Effector memory CD8-positive, alpha-beta T cell (primary cell): ENCODE measurements around the gene RPS16.

Experiments used
- ATAC-seq: fragments of 150-1000 bp; cut with Tn5 transposase; replicated peaks from 2 replicates; pipeline ENCODE4 v1.10.0; 2021; ENCODE audit warnings: mild to moderate bottlenecking, moderate library complexity
- DNase-seq, 3 experiments: peaks; one replicate each; pipeline ENCODE4 v3.0.0; 2021
- H3K27ac Mint-ChIP-seq, 2 donors: one replicate each; pipeline ENCODE4 v1.8.0; 2022; ENCODE audit warnings: mild to moderate bottlenecking in 2 of 2, mixed read lengths in 2 of 2, moderate library complexity in 2 of 2
- H3K27me3 Mint-ChIP-seq, 2 donors: one replicate each; pipeline ENCODE4 v1.8.0; 2022; ENCODE audit warnings: mixed read lengths in 2 of 2
- H3K36me3 Mint-ChIP-seq: one replicate; pipeline ENCODE4 v1.8.0; 2022; ENCODE audit warnings: mild to moderate bottlenecking, moderate library complexity, mixed read lengths; ENCODE audit not compliant: insufficient read depth
- H3K4me1 Mint-ChIP-seq, 2 donors: one replicate each; pipeline ENCODE4 v1.8.0; 2022; ENCODE audit warnings: low read depth in 2 of 2, mixed read lengths in 2 of 2
- H3K4me3 Mint-ChIP-seq, 2 donors: one replicate each; pipeline ENCODE4 v1.8.0; 2022; ENCODE audit warnings: mild to moderate bottlenecking in 2 of 2, mixed read lengths in 2 of 2, moderate library complexity in 2 of 2
- H3K9me3 Mint-ChIP-seq, 2 donors: one replicate each; pipeline ENCODE4 v1.8.0; 2022; ENCODE audit warnings: mixed read lengths in 2 of 2

Gene RPS16

GRCh38 chr19:39423258-39424086, 12.3 kb downstream of the RPS16 start:
- Mint-ChIP-seq H3K36me3 (peaks cover 38% of the 10 kb centered on the region), H3K27ac (peak overlapping the region; percentile 47 to 83), H3K4me1 (peaks cover 0 to 6% of the 10 kb centered on the region in 2 donors), H3K9me3 (no peaks in the 10 kb centered on the region), H3K27me3 (no peaks in the 10 kb centered on the region), H3K4me3 (no peak overlapping the region)
- ATAC-seq: no peak
- DNase-seq: no peak

DNA sequence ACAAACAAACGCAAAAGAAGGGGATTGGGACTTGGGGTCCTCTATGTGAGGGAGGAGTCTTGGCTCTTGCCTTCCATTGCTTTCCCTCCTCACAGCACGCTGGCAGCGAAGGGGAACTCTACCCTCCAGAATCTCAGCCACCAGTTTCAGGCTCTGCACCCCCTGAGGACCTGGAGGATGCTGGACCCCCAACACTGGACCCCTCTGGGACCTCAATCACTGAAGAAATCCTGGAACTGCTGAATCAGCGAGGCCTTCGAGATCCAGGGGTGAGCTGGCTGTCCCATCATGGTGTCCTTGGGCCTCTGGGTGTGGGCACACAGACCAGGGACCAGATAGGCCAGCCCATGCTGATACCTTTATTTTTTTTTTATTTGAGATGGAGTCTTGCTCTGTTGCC, 13.7 kb downstream of the RPS16 start:
- Mint-ChIP-seq H3K27me3 (no peaks in the 10 kb centered on the region), H3K4me1 (peaks cover 0 to 6% of the 10 kb centered on the region in 2 donors), H3K36me3 (peaks cover 41% of the 10 kb centered on the region), H3K27ac (no peak overlapping the region), H3K4me3 (no peak overlapping the region), H3K9me3 (no peaks in the 10 kb centered on the region)
- no peak for DNase-seq
- no peak for ATAC-seq

- no peaks in the 10 kb centered on the region for H3K9me3 Mint-ChIP-seq
- no peaks in the 10 kb centered on the region for H3K4me1 Mint-ChIP-seq
- no peak overlapping the region for H3K4me3 Mint-ChIP-seq
- peaks cover 43% of the 10 kb centered on the region for H3K36me3 Mint-ChIP-seq
- no peak overlapping the region for H3K27ac Mint-ChIP-seq
- DNase-seq (no peak), ATAC-seq (no peak)
- no peaks in the 10 kb centered on the region for H3K27me3 Mint-ChIP-seq
Measured at GRCh38 chr19:39420769-39421168, 15.0 kb downstream of the RPS16 start.

GRCh38 chr19:39419003-39419402, 16.7 kb downstream of the RPS16 start:
- Mint-ChIP-seq H3K9me3 (no peaks in the 10 kb centered on the region), H3K27ac (no peak overlapping the region), H3K36me3 (peaks cover 45% of the 10 kb centered on the region), H3K4me3 (no peak overlapping the region), H3K4me1 (peaks cover 8 to 12% of the 10 kb centered on the region in 2 donors), H3K27me3 (no peaks in the 10 kb centered on the region)
- ATAC-seq (no peak), DNase-seq (no peak)

- DNase-seq: no peak
- Mint-ChIP-seq H3K27ac (peak overlapping the region in 1 of 2 donors; percentile 79), H3K4me1 (peaks cover 12 to 19% of the 10 kb centered on the region in 2 donors), H3K9me3 (no peaks in the 10 kb centered on the region), H3K4me3 (no peak overlapping the region), H3K36me3 (peaks cover 56% of the 10 kb centered on the region), H3K27me3 (no peaks in the 10 kb centered on the region)
- ATAC-seq: no peak
Measured at GRCh38 chr19:39417463-39418181, 18.1 kb downstream of the RPS16 start.

- H3K4me1 Mint-ChIP-seq: peaks cover 19 to 27% of the 10 kb centered on the region in 2 donors
- peaks cover 60% of the 10 kb centered on the region for H3K36me3 Mint-ChIP-seq
- H3K4me3 Mint-ChIP-seq: no peak overlapping the region
- H3K27me3 Mint-ChIP-seq: peaks cover 0 to 6% of the 10 kb centered on the region in 2 donors
- ATAC-seq: no peak
- peaks cover 0 to 1% of the 10 kb centered on the region in 2 donors for H3K9me3 Mint-ChIP-seq
- peak overlapping the region in 1 of 2 donors; percentile 86 for H3K27ac Mint-ChIP-seq
- no peak for DNase-seq
Measured at GRCh38 chr19:39416152-39417120, 19.3 kb downstream of the RPS16 start.

DNA sequence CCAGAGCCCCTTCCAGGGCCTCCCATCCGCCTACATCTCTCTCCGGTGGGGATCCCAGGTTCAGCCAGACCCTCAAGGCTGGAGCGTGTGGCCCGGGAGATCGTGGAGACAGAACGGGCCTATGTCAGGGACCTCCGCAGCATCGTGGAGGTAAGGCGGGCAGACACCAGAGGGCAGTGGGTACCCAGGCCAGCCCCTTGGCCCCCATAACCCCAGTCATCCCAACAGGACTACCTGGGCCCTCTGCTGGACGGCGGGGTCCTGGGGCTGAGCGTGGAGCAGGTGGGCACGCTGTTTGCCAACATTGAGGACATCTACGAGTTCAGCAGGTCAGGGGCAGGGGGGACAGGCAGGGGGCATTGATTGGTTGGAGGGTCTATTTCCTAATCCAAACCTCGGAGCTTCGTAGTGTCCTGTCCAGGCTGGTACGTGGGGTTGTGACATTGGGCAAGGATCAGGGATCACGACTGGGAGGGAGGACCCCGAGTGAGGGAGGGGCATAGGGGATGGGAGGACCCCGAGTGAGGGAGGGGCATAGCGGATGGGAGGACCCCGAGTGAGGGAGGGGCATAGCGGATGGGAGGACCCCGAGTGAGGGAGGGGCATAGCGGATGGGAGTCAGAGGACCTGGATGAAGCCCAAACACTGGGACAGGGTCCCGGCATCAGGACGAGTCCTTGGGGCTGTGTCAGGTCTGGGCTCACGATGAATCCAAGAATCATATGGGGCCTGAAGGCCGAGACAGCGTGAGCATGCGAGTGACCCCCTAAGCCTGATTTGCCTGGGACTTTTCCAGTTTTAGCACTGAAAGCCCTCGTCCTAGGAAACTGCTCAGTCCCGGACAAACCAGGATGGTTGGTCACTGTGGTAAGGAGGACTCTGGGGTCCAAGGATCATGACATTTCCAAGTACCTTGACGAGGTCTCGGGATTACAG, 20.4 kb downstream of the RPS16 start:
- Mint-ChIP-seq H3K9me3 (peaks cover 0 to 1% of the 10 kb centered on the region in 2 donors), H3K27ac (peak overlapping the region in 1 of 2 donors; percentile 86), H3K4me1 (peaks cover 29 to 38% of the 10 kb centered on the region in 2 donors), H3K4me3 (peak overlapping the region in 1 of 2 donors; percentile 4), H3K36me3 (peaks cover 70% of the 10 kb centered on the region), H3K27me3 (peaks cover 0 to 6% of the 10 kb centered on the region in 2 donors)
- no peak for DNase-seq
- ATAC-seq: no peak

DNA sequence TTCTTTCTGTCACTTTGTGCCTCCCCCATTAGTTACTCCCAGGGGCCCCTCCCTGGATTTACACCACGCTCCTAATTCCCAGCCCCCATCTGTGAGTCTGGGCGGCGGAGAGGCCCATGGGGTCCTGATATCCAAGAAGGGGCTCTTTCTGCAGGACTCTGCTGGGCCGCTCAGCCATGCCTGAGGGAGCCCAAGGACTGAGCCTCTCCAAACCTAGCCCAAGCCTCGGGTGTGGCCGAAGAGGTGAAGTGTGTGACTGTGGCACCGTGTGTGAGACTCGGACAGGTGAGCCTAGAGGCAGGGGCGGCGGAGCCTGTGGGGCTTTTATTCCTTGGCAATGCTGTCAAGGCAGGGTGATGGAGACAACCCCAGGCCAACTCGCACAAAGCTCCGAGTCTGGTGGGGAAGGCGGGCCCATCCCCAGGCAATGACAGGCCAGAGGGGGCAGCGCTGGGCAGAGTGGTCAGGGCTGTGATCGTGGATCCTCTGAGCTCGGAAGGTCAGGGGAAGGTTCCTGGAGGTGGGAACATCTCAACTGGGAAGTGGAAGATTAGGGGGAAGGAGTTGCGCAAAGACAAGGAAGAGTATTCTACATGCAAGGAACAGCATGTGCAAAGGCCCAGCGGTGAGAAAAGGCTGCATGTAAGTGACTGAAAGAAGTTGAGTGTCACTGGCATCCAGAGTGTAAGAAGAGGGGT, 21.7 kb downstream of the RPS16 start:
- Mint-ChIP-seq H3K27ac (peak overlapping the region; percentile 80 to 100), H3K36me3 (peaks cover 72% of the 10 kb centered on the region)
- DNase-seq: no peak

DNA sequence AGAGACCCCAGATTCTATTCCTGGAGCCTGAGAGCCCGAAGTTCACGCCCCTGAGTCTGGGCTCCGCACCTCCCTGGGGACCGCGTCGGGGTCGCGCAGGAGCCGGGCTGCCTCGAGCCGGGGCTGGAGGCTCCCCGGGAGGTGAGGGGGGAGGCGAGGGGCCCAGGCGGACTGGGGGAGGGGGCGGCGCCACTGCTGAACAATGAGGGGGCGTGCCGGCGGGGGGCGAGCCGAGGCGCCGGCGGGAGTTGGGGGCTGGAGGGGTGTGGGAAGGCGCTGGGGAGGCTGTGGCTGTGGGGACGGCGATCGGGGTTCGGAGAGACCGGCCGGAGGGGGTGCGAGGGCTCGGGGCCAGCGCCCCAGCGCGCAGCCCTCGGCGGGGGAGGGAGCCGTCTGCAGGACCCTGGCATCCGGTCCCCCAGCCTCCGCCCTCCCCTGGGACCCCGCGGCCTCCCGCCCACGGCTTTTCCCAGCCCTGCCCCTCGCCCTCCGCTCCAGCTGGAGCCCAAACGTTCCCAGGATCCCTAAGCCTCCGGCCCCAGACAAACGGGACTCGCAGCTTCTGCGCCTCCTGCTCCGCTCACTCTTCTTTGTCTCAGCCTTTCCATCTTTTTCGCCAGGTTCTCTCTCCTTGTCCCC, 22.4 kb downstream of the RPS16 start:
- H3K27me3 Mint-ChIP-seq: peaks cover 0 to 13% of the 10 kb centered on the region in 2 donors
- H3K36me3 Mint-ChIP-seq: peaks cover 76% of the 10 kb centered on the region
- DNase-seq: no peak
- no peak for ATAC-seq
- H3K4me3 Mint-ChIP-seq: peak overlapping the region; percentile 87 to 99
- H3K4me1 Mint-ChIP-seq: peaks cover 40 to 49% of the 10 kb centered on the region in 2 donors
- H3K27ac Mint-ChIP-seq: peak overlapping the region; percentile 80 to 100
- peaks cover 0 to 1% of the 10 kb centered on the region in 2 donors for H3K9me3 Mint-ChIP-seq

More for the DNA sequence above, 21.7 kb downstream of the RPS16 start:
- H3K9me3 Mint-ChIP-seq: peaks cover 0 to 1% of the 10 kb centered on the region in 2 donors
- peaks cover 34 to 43% of the 10 kb centered on the region in 2 donors for H3K4me1 Mint-ChIP-seq
- H3K4me3 Mint-ChIP-seq: peak overlapping the region; percentile 87 to 99
- no peak for ATAC-seq
- peaks cover 0 to 6% of the 10 kb centered on the region in 2 donors for H3K27me3 Mint-ChIP-seq

- Mint-ChIP-seq H3K4me1 (peaks cover 46 to 53% of the 10 kb centered on the region in 2 donors), H3K27me3 (peaks cover 0 to 18% of the 10 kb centered on the region in 2 donors), H3K36me3 (peaks cover 76% of the 10 kb centered on the region), H3K9me3 (peaks cover 0 to 1% of the 10 kb centered on the region in 2 donors), H3K27ac (peak overlapping the region; percentile 100), H3K4me3 (peak overlapping the region; percentile 87 to 99)
- DNase-seq: no peak
- ATAC-seq: no peak
Measured at GRCh38 chr19:39412867-39413271, 22.9 kb downstream of the RPS16 start.

GRCh38 chr19:39412100-39412866, 23.5 kb downstream of the RPS16 start, which contains the start of gene PLEKHG2:
Gene PLEKHG2 (plus strand): TSS chr19:39412669. CDS start chr19:39414087, 1,418 bp downstream.
- H3K36me3 Mint-ChIP-seq: peaks cover 81% of the 10 kb centered on the region
- peaks cover 0 to 18% of the 10 kb centered on the region in 2 donors for H3K27me3 Mint-ChIP-seq
- H3K4me3 Mint-ChIP-seq: peak within 1 kb of the TSS; percentile 87 to 99
- H3K4me1 Mint-ChIP-seq: peaks cover 47 to 54% of the 10 kb centered on the region in 2 donors
- DNase-seq: peak; percentile 97 to 99 (median 98)
- H3K9me3 Mint-ChIP-seq: peaks cover 0 to 1% of the 10 kb centered on the region in 2 donors
- peak within 1 kb of the TSS; percentile 100 for H3K27ac Mint-ChIP-seq
- ATAC-seq: peak; percentile 60
